Peyer's patch (tissue), 4 donors: ENCODE results near the gene CACNA1H.

ENCODE experiments used
- POLR2A ChIP-seq, 2 donors: fragments of 450-650 bp; IDR thresholded peaks; one replicate each; pipeline ENCODE4 v1.5.1; 2017; ENCODE audit warnings: antibody characterized with exemption in 2 of 2, mild to moderate bottlenecking in 2 of 2, moderate library complexity in 2 of 2
- TF ChIP-seq, protein P1 (sequence below), 6 experiments: fragments of 450-650 bp in 4 of 6; fragments of 200-600 bp in 2 of 6; sonication (generic) in 1 of 6; IDR thresholded peaks; one replicate each; pipeline ENCODE4 v1.5.1; 2017 to 2019; ENCODE audit warnings: antibody characterized with exemption in 6 of 6, mild to moderate bottlenecking in 3 of 6, moderate library complexity in 1 of 6

DNA sequence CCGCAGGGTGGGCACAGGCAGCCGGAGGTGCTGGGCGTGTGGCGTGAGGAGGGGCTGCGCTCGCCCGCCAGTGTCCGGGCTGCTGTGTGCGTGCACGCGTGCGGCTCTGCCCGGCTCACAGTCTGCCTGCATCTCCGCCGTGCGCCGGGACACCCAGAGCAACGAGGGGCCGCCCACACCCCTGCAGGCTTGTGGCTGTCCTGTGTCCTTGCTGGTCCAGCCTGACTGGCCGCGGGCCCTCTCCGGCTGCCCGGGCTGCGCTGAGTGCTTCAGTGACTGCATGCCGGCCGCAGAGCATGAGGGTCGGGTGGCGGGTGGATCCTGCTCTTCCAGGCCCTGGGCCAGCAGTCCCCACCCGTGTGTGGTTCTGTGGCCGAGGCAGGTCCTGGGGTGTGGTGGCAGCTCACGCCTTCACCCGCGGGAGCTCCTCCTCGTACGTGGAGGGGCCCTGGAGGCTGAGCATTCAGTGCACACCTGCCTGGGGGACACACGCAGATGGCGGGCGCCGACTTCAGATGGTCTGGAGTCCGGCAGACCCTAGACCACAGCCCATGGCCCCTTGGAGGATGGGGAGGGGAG lies 59.8 kb downstream of the CACNA1H start:
- TF ChIP-seq, protein P1, sequence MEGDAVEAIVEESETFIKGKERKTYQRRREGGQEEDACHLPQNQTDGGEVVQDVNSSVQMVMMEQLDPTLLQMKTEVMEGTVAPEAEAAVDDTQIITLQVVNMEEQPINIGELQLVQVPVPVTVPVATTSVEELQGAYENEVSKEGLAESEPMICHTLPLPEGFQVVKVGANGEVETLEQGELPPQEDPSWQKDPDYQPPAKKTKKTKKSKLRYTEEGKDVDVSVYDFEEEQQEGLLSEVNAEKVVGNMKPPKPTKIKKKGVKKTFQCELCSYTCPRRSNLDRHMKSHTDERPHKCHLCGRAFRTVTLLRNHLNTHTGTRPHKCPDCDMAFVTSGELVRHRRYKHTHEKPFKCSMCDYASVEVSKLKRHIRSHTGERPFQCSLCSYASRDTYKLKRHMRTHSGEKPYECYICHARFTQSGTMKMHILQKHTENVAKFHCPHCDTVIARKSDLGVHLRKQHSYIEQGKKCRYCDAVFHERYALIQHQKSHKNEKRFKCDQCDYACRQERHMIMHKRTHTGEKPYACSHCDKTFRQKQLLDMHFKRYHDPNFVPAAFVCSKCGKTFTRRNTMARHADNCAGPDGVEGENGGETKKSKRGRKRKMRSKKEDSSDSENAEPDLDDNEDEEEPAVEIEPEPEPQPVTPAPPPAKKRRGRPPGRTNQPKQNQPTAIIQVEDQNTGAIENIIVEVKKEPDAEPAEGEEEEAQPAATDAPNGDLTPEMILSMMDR (IDR thresholded peaks at IDR 0.05): no peak
- no peak for TF ChIP-seq POLR2A (IDR thresholded peaks at IDR 0.05)
